OCI-LY7 (cell line): ENCODE measurements around the gene FMN1. TPM values are rescaled to one million over a fixed set of nuclear protein-coding genes. Genes with fewer than 3 reads are reported as not detected.

Experiments used
- BruUV-seq: library from RNA; stranded (reverse); fragments of 400-500 nt; replicated peaks from 2 replicates; lab custom pipeline; 2021; lab: Mats Ljungman, UMichigan
- CTCF ChIA-PET: fragments of 300-600 bp; sonication (Branson Sonifier 250); formaldehyde crosslinking; loops from one replicate; lab custom pipeline; 2022; ENCODE audit warnings: antibody characterized with exemption; ENCODE audit not compliant: unreplicated experiment; lab: Charles Lee
- POLR2A ChIA-PET: fragments of 300-600 bp; sonication (Branson Sonifier 250); formaldehyde crosslinking; loops from one replicate; lab custom pipeline; 2022; ENCODE audit warnings: antibody characterized with exemption; lab: Charles Lee
- DNase-seq: peaks from one replicate; pipeline ENCODE4 v3.0.0-alpha.2; 2015; ENCODE audit warnings: low spot score
- H2AFZ ChIP-seq: fragments of 200-600 bp; sonication (generic), shearing (Covaris generic); 2 replicates; pipeline ENCODE4 v1.6.1; 2014; ENCODE audit warnings: mild to moderate bottlenecking, antibody characterized with exemption, low read length, moderate library complexity
- H3K27ac ChIP-seq: fragments of 200-600 bp; sonication (generic); 2 replicates; pipeline ENCODE4 v1.5.1; 2014; ENCODE audit warnings: mixed run types, low read depth, mild to moderate bottlenecking, moderate library complexity, low read length, inconsistent platforms; ENCODE audit not compliant: poor library complexity, severe bottlenecking
- H3K36me3 ChIP-seq: fragments of 200-600 bp; sonication (generic); 2 replicates; pipeline ENCODE4 v1.6.1; 2014; ENCODE audit warnings: mild to moderate bottlenecking, antibody characterized with exemption, low read length, moderate library complexity, mixed read lengths; ENCODE audit not compliant: insufficient read depth
- H3K4me1 ChIP-seq: fragments of 200-600 bp; sonication (generic); 2 replicates; pipeline ENCODE4 v1.5.1; 2014; ENCODE audit warnings: mild to moderate bottlenecking, low read length; ENCODE audit not compliant: insufficient read depth, poor library complexity, severe bottlenecking
- H3K4me2 ChIP-seq: fragments of 200-600 bp; sonication (generic); 2 replicates; pipeline ENCODE4 v1.6.1; 2014; ENCODE audit warnings: mild to moderate bottlenecking, low read length
- H3K4me3 ChIP-seq: fragments of 200-600 bp; sonication (generic); 2 replicates; pipeline ENCODE4 v1.5.1; 2014; ENCODE audit warnings: mild to moderate bottlenecking, low read depth, low read length; ENCODE audit not compliant: poor library complexity, severe bottlenecking
- H3K79me2 ChIP-seq: fragments of 200-600 bp; sonication (generic); 2 replicates; pipeline ENCODE4 v1.6.1; 2016; ENCODE audit warnings: low read depth, mild to moderate bottlenecking, low read length, moderate library complexity, mixed read lengths; ENCODE audit not compliant: insufficient read depth
- H3K9me2 ChIP-seq: fragments of 200-600 bp; sonication (generic); 2 replicates; pipeline ENCODE4 v1.6.1; 2016; ENCODE audit warnings: mild to moderate bottlenecking, low read length, mixed read lengths; ENCODE audit not compliant: insufficient read depth
- H3K9me3 ChIP-seq: fragments of 200-600 bp; sonication (generic); 2 replicates; pipeline ENCODE4 v1.6.1; 2014; ENCODE audit warnings: mild to moderate bottlenecking, mixed run types, low read length, mixed read lengths
- H4K20me1 ChIP-seq: fragments of 200-600 bp; sonication (generic); 2 replicates; pipeline ENCODE4 v1.6.1; 2014; ENCODE audit warnings: mild to moderate bottlenecking, antibody characterized with exemption, low read length, moderate library complexity, mixed read lengths; ENCODE audit not compliant: insufficient read depth
- CTCF ChIP-seq: fragments of 200-600 bp; sonication (generic); conservative IDR thresholded peaks from 2 replicates; pipeline ENCODE4 v1.5.1; 2014; ENCODE audit warnings: mild to moderate bottlenecking, antibody characterized with exemption, low read length, moderate library complexity, mixed read lengths
- EZH2phosphoT487 ChIP-seq: fragments of 200-600 bp; sonication (generic); IDR thresholded peaks from 2 replicates; pipeline ENCODE4 v1.6.1; 2018; ENCODE audit warnings: low read depth, borderline replicate concordance, mild to moderate bottlenecking, mixed run types, antibody characterized with exemption, low read length, moderate library complexity, mixed read lengths
- intact Hi-C: fragments of 100-400 bp; cut with micrococcal nuclease; formaldehyde crosslinking; loops from one replicate; pipeline ENCODE4 v1.10.0; 2022; ENCODE audit not compliant: unreplicated experiment
- total RNA-seq, 2 experiments: library from RNA; depleted of rRNA in 1 of 2; stranded (reverse); fragments of >200 nt in 1 of 2; shearing (Covaris generic) in 1 of 2; gene quantifications; 2 replicates each; pipeline ENCODE4 v1.2.3, GENCODE V29; 2014 to 2022

The FMN1 gene
- total RNA-seq, 2 experiments from 2014 or later, result 3.2 to 4.2 TPM

DNA sequence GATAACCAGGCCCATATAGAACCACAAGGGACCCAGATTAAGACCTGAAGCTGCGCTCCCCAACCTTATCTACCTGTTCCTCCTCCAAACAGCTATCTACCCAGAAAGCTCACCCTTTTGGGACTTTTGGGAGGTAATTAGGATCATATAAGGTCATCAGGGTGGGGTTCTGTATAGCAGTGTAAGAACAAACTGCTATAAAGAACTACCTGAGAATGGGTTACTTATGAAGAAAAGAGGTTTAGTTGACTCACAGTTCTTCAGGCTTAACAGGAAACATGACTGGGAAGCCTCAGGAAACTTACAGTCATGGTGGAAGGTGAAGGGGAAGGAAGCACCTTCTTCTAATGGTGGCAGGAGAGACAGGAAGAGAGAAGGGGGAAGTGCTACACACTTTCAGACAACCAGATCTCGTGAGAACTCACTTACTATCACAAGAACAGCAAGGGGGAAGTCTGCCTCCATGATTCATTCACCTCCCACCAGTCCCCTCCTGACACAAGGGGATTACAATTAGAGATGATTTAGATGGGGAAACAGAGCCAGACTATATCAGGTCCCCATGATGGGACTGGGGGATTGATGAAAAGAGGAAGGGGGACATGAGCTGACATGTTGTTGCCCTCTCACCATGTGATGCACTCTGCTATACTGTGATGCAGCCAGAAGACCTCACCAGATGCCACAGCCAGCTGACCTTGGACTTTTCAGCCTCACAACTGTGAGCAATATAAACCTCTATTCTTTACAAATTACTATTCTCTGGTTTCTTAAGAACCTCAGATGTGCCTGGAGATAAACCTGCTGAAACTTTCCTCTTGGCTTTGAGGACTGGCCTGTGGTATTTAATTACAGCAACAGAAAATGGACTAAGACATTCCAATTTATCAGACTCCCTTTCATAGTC, 15.3 kb upstream of the FMN1 start:
- Histone ChIP-seq H3K4me2 (no peak overlapping the region), H3K9me2 (no peaks in the 10 kb centered on the region), H3K9me3 (peaks cover 15% of the 10 kb centered on the region; the same call in 1 of the 2 replicates), H3K36me3 (no peaks in the 10 kb centered on the region; the same call in 1 of the 2 replicates), H2AFZ (peak overlapping the region; percentile 86), H3K4me1 (peaks cover 7% of the 10 kb centered on the region), H3K4me3 (no peak overlapping the region), H4K20me1 (no peaks in the 10 kb centered on the region), H3K27ac (no peak overlapping the region), H3K79me2 (no peaks in the 10 kb centered on the region)
- peak; percentile 28 for DNase-seq
- intact Hi-C loops, result no loop called here
- ChIA-PET CTCF (no interaction called here), POLR2A (interaction anchor here (0.6 kb wide), 1 partner anchor 189 kb away, joined by 4 read pairs; no protein-coding TSS in a partner anchor)
- TF ChIP-seq EZH2phosphoT487, result no peak
- no peak for TF ChIP-seq CTCF
- BruUV-seq, result no TSS peak

DNA sequence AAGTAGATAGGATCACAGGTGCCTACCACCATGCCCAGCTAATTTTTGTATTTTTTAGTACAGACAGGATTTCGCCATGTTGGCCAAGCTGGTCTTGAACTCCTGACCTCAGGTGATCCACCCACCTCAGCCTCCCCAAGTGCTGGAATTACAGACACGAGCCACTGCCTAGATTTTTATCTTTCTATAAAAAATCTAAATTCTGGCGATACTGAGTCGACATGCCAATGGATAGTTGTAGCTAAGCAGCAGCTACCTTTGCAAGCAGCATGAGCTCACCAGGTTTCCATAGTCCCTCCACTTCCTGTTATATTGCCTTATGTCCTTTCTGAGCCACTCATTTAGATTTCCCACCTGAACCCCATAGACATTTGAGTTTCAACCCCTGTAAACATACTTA, 13.1 kb upstream of the FMN1 start:
- Histone ChIP-seq H3K9me2 (no peaks in the 10 kb centered on the region), H2AFZ (no peak overlapping the region), H3K4me2 (no peak overlapping the region), H3K79me2 (no peaks in the 10 kb centered on the region), H3K27ac (no peak overlapping the region), H3K4me3 (no peak overlapping the region), H3K36me3 (no peaks in the 10 kb centered on the region; the same call in 1 of the 2 replicates), H3K4me1 (peaks cover 9% of the 10 kb centered on the region), H4K20me1 (no peaks in the 10 kb centered on the region), H3K9me3 (peaks cover 15% of the 10 kb centered on the region; the same call in 1 of the 2 replicates)
- TF ChIP-seq CTCF, result no peak
- TF ChIP-seq EZH2phosphoT487, result no peak
- CTCF ChIA-PET, result no interaction called here
- no peak for DNase-seq
- POLR2A ChIA-PET, result interaction anchor here (0.9 to 1.5 kb wide), 3 partner anchors 13 to 15 kb away, joined by 3 to 6 read pairs (median 3); partner anchors contain the start of gene FMN1
- BruUV-seq, result no TSS peak
- intact Hi-C loops, result no loop called here
